Measurements from ENCODE around the gene ACAD11. TPM values are rescaled to one million over a fixed set of nuclear protein-coding genes. Genes with fewer than 3 reads are reported as not detected.

The ACAD11 gene
- total RNA-seq, 1 experiment from 2014 or later: 20.3 TPM

DNA sequence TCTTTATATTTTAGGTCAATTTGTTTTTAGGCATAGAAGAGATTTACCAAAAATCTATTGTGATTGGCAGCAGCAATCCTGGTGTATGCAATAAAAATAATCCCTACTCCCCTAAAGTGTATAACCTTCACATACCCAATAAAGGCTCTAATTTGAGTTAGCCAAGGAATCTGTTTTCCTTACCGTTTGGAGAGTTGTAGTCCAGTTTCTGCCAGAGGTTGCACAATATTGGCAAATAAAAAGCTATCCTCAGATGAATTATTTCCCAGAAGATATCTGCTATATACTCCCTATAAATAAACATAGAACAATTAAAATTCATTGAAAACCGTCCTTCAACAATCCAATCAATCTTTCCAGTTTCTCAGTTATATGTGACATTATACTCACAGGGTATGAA lies 31.5 kb downstream of the ACAD11 start:
- Mint-ChIP-seq H3K27ac (peak overlapping the region; percentile 14; the same call in 1 of the 2 replicates), H3K4me1 (peaks cover 24% of the 10 kb centered on the region), H3K4me3 (no peak overlapping the region), H3K27me3 (ENCODE audit: low read depth) (no peaks in the 10 kb centered on the region), H3K9me3 (no peaks in the 10 kb centered on the region), H3K36me3 (peaks cover 2% of the 10 kb centered on the region; the same call in 1 of the 2 replicates)
- TF ChIP-seq CBFB (CRISPR knock-in tag; IDR thresholded peaks at IDR 0.05; ENCODE audit: low read depth) (no peak), SMAD4 (CRISPR knock-in tag; IDR thresholded peaks at IDR 0.05) (no peak)
- TF ChIP-seq, protein P1, sequence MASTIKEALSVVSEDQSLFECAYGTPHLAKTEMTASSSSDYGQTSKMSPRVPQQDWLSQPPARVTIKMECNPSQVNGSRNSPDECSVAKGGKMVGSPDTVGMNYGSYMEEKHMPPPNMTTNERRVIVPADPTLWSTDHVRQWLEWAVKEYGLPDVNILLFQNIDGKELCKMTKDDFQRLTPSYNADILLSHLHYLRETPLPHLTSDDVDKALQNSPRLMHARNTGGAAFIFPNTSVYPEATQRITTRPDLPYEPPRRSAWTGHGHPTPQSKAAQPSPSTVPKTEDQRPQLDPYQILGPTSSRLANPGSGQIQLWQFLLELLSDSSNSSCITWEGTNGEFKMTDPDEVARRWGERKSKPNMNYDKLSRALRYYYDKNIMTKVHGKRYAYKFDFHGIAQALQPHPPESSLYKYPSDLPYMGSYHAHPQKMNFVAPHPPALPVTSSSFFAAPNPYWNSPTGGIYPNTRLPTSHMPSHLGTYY (CRISPR knock-in tag; IDR thresholded peaks at IDR 0.05): no peak
- TF ChIP-seq, protein P2, sequence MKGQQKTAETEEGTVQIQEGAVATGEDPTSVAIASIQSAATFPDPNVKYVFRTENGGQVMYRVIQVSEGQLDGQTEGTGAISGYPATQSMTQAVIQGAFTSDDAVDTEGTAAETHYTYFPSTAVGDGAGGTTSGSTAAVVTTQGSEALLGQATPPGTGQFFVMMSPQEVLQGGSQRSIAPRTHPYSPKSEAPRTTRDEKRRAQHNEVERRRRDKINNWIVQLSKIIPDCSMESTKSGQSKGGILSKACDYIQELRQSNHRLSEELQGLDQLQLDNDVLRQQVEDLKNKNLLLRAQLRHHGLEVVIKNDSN (CRISPR knock-in tag; IDR thresholded peaks at IDR 0.05): no peak
- TF ChIP-seq, protein P3, sequence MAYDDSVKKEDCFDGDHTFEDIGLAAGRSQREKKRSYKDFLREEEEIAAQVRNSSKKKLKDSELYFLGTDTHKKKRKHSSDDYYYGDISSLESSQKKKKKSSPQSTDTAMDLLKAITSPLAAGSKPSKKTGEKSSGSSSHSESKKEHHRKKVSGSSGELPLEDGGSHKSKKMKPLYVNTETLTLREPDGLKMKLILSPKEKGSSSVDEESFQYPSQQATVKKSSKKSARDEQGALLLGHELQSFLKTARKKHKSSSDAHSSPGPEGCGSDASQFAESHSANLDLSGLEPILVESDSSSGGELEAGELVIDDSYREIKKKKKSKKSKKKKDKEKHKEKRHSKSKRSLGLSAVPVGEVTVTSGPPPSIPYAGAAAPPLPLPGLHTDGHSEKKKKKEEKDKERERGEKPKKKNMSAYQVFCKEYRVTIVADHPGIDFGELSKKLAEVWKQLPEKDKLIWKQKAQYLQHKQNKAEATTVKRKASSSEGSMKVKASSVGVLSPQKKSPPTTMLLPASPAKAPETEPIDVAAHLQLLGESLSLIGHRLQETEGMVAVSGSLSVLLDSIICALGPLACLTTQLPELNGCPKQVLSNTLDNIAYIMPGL (CRISPR knock-in tag; IDR thresholded peaks at IDR 0.05): no peak
- CTCF ChIA-PET: no interaction called here
- ATAC-seq: no peak
- DNase-seq (ENCODE audit: low spot score): no peak
- POLR2A ChIA-PET: no interaction called here

DNA sequence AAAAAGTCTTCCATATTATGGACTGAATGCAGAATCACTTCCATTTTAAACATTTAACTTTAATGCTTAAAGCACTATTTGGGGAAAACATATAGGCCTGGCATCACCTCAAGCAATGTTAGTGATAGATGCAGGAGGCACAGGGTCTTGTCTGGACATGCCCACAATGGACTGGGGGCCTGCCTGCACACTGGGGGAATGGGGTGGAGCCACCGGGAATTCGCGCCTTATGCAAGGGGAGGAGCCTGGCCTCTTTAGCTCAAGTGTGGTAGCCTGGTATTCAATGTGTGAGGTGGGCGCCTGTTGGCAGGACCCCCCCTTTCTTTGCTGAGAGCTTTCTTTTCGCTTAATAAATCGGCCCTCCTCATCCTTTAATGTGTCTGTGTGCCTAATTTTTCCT lies 32.7 kb downstream of the ACAD11 start:
- TF ChIP-seq TP53 (CRISPR knock-in tag; IDR thresholded peaks at IDR 0.05) (peak; percentile 87), ZNF138 (CRISPR knock-in tag; conservative IDR thresholded peaks at IDR 0.05) (no peak)
- ATAC-seq (peak; percentile 94), DNase-seq (ENCODE audit: low spot score) (peak; percentile 46)
- Mint-ChIP-seq H3K4me1 (peaks cover 24% of the 10 kb centered on the region), H3K27ac (peak overlapping the region; percentile 89), H3K9me3 (no peaks in the 10 kb centered on the region), H3K36me3 (peaks cover 2% of the 10 kb centered on the region; the same call in 1 of the 2 replicates), H3K27me3 (ENCODE audit: low read depth) (no peaks in the 10 kb centered on the region), H3K4me3 (no peak overlapping the region)
- ChIA-PET POLR2A (no interaction called here), CTCF (interaction anchor here (2.1 kb wide), 1 partner anchor 15 kb away, joined by 8 read pairs; no protein-coding TSS in a partner anchor)

DNA sequence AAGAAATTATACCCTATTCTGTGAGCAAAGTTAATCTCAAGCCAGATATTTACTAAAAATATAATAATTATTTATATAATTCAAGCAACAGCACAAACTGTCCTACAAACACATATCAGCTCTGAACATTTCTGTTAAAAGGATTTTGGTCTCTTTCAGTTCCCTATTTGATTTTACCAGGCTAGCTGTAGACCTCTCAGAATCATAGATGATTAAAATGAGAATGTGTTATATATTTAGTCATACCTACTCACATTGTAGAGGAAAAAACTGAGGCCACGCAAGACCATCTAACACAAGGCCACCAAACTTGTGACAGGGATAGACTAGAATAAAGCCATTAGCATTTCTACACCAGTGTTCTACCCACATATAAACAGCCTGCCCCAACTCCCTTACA lies 34.0 kb downstream of the ACAD11 start:
- ChIA-PET POLR2A (no interaction called here), CTCF (interaction anchor here (2.1 kb wide), 1 partner anchor 16 kb away, joined by 8 read pairs; no protein-coding TSS in a partner anchor)
- H3K4me3 Mint-ChIP-seq: no peak overlapping the region
- peaks cover 24% of the 10 kb centered on the region for H3K4me1 Mint-ChIP-seq
- H3K36me3 Mint-ChIP-seq: peaks cover 2% of the 10 kb centered on the region; the same call in 1 of the 2 replicates
- DNase-seq (ENCODE audit: low spot score) (no peak), ATAC-seq (no peak)
- H3K27ac Mint-ChIP-seq: peak overlapping the region; percentile 89
- TF ChIP-seq, protein P4, sequence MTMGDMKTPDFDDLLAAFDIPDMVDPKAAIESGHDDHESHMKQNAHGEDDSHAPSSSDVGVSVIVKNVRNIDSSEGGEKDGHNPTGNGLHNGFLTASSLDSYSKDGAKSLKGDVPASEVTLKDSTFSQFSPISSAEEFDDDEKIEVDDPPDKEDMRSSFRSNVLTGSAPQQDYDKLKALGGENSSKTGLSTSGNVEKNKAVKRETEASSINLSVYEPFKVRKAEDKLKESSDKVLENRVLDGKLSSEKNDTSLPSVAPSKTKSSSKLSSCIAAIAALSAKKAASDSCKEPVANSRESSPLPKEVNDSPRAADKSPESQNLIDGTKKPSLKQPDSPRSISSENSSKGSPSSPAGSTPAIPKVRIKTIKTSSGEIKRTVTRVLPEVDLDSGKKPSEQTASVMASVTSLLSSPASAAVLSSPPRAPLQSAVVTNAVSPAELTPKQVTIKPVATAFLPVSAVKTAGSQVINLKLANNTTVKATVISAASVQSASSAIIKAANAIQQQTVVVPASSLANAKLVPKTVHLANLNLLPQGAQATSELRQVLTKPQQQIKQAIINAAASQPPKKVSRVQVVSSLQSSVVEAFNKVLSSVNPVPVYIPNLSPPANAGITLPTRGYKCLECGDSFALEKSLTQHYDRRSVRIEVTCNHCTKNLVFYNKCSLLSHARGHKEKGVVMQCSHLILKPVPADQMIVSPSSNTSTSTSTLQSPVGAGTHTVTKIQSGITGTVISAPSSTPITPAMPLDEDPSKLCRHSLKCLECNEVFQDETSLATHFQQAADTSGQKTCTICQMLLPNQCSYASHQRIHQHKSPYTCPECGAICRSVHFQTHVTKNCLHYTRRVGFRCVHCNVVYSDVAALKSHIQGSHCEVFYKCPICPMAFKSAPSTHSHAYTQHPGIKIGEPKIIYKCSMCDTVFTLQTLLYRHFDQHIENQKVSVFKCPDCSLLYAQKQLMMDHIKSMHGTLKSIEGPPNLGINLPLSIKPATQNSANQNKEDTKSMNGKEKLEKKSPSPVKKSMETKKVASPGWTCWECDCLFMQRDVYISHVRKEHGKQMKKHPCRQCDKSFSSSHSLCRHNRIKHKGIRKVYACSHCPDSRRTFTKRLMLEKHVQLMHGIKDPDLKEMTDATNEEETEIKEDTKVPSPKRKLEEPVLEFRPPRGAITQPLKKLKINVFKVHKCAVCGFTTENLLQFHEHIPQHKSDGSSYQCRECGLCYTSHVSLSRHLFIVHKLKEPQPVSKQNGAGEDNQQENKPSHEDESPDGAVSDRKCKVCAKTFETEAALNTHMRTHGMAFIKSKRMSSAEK (CRISPR knock-in tag; IDR thresholded peaks at IDR 0.05; ENCODE audit: borderline replicate concordance): no peak
- TF ChIP-seq, protein P5, sequence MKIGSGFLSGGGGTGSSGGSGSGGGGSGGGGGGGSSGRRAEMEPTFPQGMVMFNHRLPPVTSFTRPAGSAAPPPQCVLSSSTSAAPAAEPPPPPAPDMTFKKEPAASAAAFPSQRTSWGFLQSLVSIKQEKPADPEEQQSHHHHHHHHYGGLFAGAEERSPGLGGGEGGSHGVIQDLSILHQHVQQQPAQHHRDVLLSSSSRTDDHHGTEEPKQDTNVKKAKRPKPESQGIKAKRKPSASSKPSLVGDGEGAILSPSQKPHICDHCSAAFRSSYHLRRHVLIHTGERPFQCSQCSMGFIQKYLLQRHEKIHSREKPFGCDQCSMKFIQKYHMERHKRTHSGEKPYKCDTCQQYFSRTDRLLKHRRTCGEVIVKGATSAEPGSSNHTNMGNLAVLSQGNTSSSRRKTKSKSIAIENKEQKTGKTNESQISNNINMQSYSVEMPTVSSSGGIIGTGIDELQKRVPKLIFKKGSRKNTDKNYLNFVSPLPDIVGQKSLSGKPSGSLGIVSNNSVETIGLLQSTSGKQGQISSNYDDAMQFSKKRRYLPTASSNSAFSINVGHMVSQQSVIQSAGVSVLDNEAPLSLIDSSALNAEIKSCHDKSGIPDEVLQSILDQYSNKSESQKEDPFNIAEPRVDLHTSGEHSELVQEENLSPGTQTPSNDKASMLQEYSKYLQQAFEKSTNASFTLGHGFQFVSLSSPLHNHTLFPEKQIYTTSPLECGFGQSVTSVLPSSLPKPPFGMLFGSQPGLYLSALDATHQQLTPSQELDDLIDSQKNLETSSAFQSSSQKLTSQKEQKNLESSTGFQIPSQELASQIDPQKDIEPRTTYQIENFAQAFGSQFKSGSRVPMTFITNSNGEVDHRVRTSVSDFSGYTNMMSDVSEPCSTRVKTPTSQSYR (CRISPR knock-in tag; IDR thresholded peaks at IDR 0.05): no peak
- no peaks in the 10 kb centered on the region for H3K27me3 Mint-ChIP-seq (ENCODE audit: low read depth)
- H3K9me3 Mint-ChIP-seq: no peaks in the 10 kb centered on the region

Measured in WTC11 (cell line).